Skeletal muscle satellite cell (primary cell): ENCODE results near the gene A2ML1.
"Not testable (repeated sequence)": the region's sequence is repeated elsewhere in the genome, so short reads cannot be mapped to it uniquely, and the experiment has no call there.

Source experiments
- H3K27me3 ChIP-seq: 2 replicates; pipeline ENCODE4 v1.7.0; 2013; ENCODE audit warnings: low read length; ENCODE audit not compliant: control insufficient read depth, insufficient read depth
- H3K36me3 ChIP-seq: 2 replicates; pipeline ENCODE4 v1.7.0; 2013; ENCODE audit warnings: mild to moderate bottlenecking, control low read depth, low read length; ENCODE audit not compliant: insufficient read depth
- H3K4me1 ChIP-seq: 2 replicates; pipeline ENCODE4 v1.7.0; 2013; ENCODE audit warnings: low read length; ENCODE audit not compliant: control insufficient read depth, insufficient read depth
- H3K4me2 ChIP-seq: 2 replicates; pipeline ENCODE4 v1.7.0; 2013; ENCODE audit warnings: mild to moderate bottlenecking, low read length
- H3K4me3 ChIP-seq: 2 replicates; pipeline ENCODE4 v1.7.0; 2013; ENCODE audit warnings: low read length
- H3K9ac ChIP-seq: 2 replicates; pipeline ENCODE4 v1.7.0; 2013; ENCODE audit warnings: mild to moderate bottlenecking, low read depth, low read length, moderate library complexity
- H3K9me3 ChIP-seq: replicated peaks from 2 replicates; pipeline ENCODE4 v1.7.0; 2013; ENCODE audit warnings: mild to moderate bottlenecking, control low read depth, low read length

The A2ML1 gene

GRCh38 chr12:8793226-8793625, 29.2 kb upstream of the A2ML1 start:
- not testable (repeated sequence) for H3K4me1 ChIP-seq, H3K9me3 ChIP-seq, H3K36me3 ChIP-seq, H3K27me3 ChIP-seq, H3K4me2 ChIP-seq, H3K9ac ChIP-seq, H3K4me3 ChIP-seq

- H3K4me2 ChIP-seq = not testable (repeated sequence)
Observed at GRCh38 chr12:8794611-8795010, 27.8 kb upstream of the A2ML1 start.

GRCh38 chr12:8796831-8797626, 25.4 kb upstream of the A2ML1 start:
- no peaks in the 10 kb centered on the region for H3K36me3 ChIP-seq
- H3K4me1 ChIP-seq = no peaks in the 10 kb centered on the region
- no peaks in the 10 kb centered on the region for H3K9me3 ChIP-seq
- no peak overlapping the region for H3K4me2 ChIP-seq
- H3K9ac ChIP-seq = no peak overlapping the region
- no peak overlapping the region for H3K4me3 ChIP-seq
- no peaks in the 10 kb centered on the region for H3K27me3 ChIP-seq

More at GRCh38 chr12:8794611-8795010, 27.8 kb upstream of the A2ML1 start:
- H3K4me1 ChIP-seq, H3K4me3 ChIP-seq, H3K36me3 ChIP-seq, H3K27me3 ChIP-seq, H3K9ac ChIP-seq, H3K9me3 ChIP-seq: not testable (repeated sequence)

GRCh38 chr12:8801213-8801612, 21.2 kb upstream of the A2ML1 start:
- not testable (repeated sequence) for H3K4me2 ChIP-seq, H3K4me3 ChIP-seq, H3K36me3 ChIP-seq, H3K27me3 ChIP-seq, H3K9ac ChIP-seq, H3K9me3 ChIP-seq, H3K4me1 ChIP-seq

- not testable (repeated sequence) for H3K9me3 ChIP-seq, H3K4me1 ChIP-seq, H3K4me3 ChIP-seq, H3K4me2 ChIP-seq, H3K36me3 ChIP-seq, H3K9ac ChIP-seq, H3K27me3 ChIP-seq
Observed at GRCh38 chr12:8804833-8805232, 17.6 kb upstream of the A2ML1 start.

GRCh38 chr12:8805487-8805886, 16.9 kb upstream of the A2ML1 start:
- not testable (repeated sequence) for H3K36me3 ChIP-seq, H3K4me3 ChIP-seq, H3K9ac ChIP-seq, H3K27me3 ChIP-seq, H3K4me1 ChIP-seq, H3K9me3 ChIP-seq, H3K4me2 ChIP-seq

GRCh38 chr12:8807084-8807483, 15.3 kb upstream of the A2ML1 start:
- not testable (repeated sequence) for H3K4me2 ChIP-seq, H3K36me3 ChIP-seq, H3K27me3 ChIP-seq, H3K9ac ChIP-seq, H3K4me3 ChIP-seq, H3K4me1 ChIP-seq, H3K9me3 ChIP-seq

GRCh38 chr12:8810112-8810511, 12.3 kb upstream of the A2ML1 start:
- not testable (repeated sequence) for H3K4me1 ChIP-seq

GRCh38 chr12:8813572-8814357, 8.7 kb upstream of the A2ML1 start:
- Histone ChIP-seq H3K4me1 (no peaks in the 10 kb centered on the region), H3K36me3 (no peaks in the 10 kb centered on the region), H3K4me3 (no peak overlapping the region), H3K27me3 (no peaks in the 10 kb centered on the region), H3K9ac (no peak overlapping the region), H3K4me2 (no peak overlapping the region), H3K9me3 (no peaks in the 10 kb centered on the region)

More at GRCh38 chr12:8810112-8810511, 12.3 kb upstream of the A2ML1 start:
- not testable (repeated sequence) for H3K9ac ChIP-seq, H3K27me3 ChIP-seq, H3K4me3 ChIP-seq, H3K36me3 ChIP-seq, H3K4me2 ChIP-seq, H3K9me3 ChIP-seq

GRCh38 chr12:8816448-8817050, 5.9 kb upstream of the A2ML1 start:
- Histone ChIP-seq H3K9ac (no peak overlapping the region), H3K4me2 (no peak overlapping the region), H3K4me1 (no peaks in the 10 kb centered on the region), H3K9me3 (no peaks in the 10 kb centered on the region), H3K27me3 (no peaks in the 10 kb centered on the region), H3K36me3 (no peaks in the 10 kb centered on the region), H3K4me3 (no peak overlapping the region)

- H3K4me2 ChIP-seq = no peak overlapping the region
- no peaks in the 10 kb centered on the region for H3K27me3 ChIP-seq
- H3K36me3 ChIP-seq = no peaks in the 10 kb centered on the region
- no peak overlapping the region for H3K4me3 ChIP-seq
- no peaks in the 10 kb centered on the region for H3K9me3 ChIP-seq
- H3K9ac ChIP-seq = no peak overlapping the region
- H3K4me1 ChIP-seq = no peaks in the 10 kb centered on the region
Observed at GRCh38 chr12:8817856-8818255, 4.6 kb upstream of the A2ML1 start.
